GM06990 (cell line): ENCODE results near the gene SEL1L.

Experiments used
- DNase-seq: peaks from one replicate; pipeline ENCODE4 v3.0.0-alpha.2; 2011; ENCODE audit not compliant: insufficient read length; ENCODE audit errors: extremely low read depth
- H3K27me3 ChIP-seq: replicated peaks from 2 replicates; pipeline ENCODE4 v1.6.0; 2011; ENCODE audit warnings: low read length; ENCODE audit not compliant: control insufficient read depth, insufficient read depth
- H3K36me3 ChIP-seq: 2 replicates; pipeline ENCODE4 v1.5.1; 2011; ENCODE audit warnings: low read length; ENCODE audit not compliant: control insufficient read depth, insufficient read depth
- H3K4me3 ChIP-seq: replicated peaks from 2 replicates; pipeline ENCODE4 v1.5.1; 2011; ENCODE audit warnings: low read depth, mild to moderate bottlenecking, control low read depth, low read length
- TF ChIP-seq, protein P1 (sequence below): IDR thresholded peaks from 2 replicates; pipeline ENCODE4 v1.5.1; 2011; ENCODE audit warnings: low read length, control low read depth, mild to moderate bottlenecking, inconsistent platforms; ENCODE audit not compliant: insufficient read depth, poor library complexity, severe bottlenecking

SEL1L gene

DNA sequence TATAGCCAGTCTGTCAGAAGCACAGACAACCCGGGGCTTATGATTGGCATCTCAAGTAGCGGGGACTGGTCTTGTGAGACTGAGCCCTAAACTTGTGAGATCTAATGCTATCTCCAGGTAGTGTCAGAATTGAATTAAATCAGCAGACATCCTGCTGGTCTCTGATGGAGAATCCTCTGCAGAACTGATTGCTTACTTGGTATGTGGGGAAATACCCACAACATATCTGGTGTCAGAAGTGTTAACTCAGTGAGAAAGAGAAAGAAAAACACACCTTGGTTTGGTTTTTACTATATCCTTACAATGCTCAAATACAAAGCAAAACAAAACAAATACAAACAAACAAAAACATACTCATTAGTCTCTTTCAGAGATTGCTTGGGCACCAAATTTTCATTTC, 10.0 kb downstream of the SEL1L start:
- peaks cover 2% of the 10 kb centered on the region for H3K36me3 ChIP-seq
- no peak for DNase-seq

DNA sequence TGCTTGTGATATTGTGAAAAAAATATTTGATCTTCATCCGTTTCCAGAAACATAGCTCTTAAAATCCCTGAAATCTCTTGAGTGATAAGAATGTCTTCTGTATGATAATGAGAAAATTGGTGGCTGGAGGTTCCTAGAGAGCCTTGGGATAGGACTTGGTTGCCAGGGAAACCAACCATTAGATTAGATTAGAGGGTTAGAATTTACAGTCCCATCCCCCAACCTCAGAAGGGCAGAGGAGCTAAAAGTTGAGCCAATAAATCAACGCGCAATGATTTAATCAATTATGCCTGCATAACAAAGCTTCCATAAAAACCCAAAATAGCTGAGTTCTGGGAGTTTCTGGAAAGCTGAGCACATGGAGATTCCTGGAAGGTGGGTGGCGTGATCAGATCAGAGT, 10.6 kb downstream of the SEL1L start:
- TF ChIP-seq, protein P1, sequence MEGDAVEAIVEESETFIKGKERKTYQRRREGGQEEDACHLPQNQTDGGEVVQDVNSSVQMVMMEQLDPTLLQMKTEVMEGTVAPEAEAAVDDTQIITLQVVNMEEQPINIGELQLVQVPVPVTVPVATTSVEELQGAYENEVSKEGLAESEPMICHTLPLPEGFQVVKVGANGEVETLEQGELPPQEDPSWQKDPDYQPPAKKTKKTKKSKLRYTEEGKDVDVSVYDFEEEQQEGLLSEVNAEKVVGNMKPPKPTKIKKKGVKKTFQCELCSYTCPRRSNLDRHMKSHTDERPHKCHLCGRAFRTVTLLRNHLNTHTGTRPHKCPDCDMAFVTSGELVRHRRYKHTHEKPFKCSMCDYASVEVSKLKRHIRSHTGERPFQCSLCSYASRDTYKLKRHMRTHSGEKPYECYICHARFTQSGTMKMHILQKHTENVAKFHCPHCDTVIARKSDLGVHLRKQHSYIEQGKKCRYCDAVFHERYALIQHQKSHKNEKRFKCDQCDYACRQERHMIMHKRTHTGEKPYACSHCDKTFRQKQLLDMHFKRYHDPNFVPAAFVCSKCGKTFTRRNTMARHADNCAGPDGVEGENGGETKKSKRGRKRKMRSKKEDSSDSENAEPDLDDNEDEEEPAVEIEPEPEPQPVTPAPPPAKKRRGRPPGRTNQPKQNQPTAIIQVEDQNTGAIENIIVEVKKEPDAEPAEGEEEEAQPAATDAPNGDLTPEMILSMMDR: no peak
- Histone ChIP-seq H3K27me3 (no peaks in the 10 kb centered on the region), H3K36me3 (peaks cover 2% of the 10 kb centered on the region), H3K4me3 (no peak overlapping the region)
- no peak for DNase-seq

More for the DNA sequence above, 10.0 kb downstream of the SEL1L start:
- TF ChIP-seq, protein P1: no peak
- H3K4me3 ChIP-seq: no peak overlapping the region
- H3K27me3 ChIP-seq: no peaks in the 10 kb centered on the region

DNA sequence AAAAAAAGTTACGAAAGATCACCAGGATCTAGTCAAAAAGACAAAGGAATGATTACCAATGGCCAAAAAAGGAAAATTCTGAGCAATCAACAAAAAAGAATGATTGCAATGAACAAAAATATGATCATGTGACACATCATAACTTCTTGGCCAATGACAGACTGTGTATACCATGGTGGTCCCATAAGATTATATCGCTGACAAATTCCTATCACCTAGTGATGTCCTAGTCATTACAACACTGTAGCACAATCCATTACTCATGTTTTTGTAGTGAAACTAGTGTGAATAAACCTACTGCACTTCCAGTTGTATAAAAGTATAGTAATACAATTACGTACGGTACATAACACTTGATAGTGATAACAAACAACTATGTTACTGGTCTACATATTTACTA, 12.3 kb downstream of the SEL1L start:
- no peak overlapping the region for H3K4me3 ChIP-seq
- H3K36me3 ChIP-seq: peaks cover 2% of the 10 kb centered on the region
- TF ChIP-seq, protein P1: no peak
- no peaks in the 10 kb centered on the region for H3K27me3 ChIP-seq
- no peak for DNase-seq

DNA sequence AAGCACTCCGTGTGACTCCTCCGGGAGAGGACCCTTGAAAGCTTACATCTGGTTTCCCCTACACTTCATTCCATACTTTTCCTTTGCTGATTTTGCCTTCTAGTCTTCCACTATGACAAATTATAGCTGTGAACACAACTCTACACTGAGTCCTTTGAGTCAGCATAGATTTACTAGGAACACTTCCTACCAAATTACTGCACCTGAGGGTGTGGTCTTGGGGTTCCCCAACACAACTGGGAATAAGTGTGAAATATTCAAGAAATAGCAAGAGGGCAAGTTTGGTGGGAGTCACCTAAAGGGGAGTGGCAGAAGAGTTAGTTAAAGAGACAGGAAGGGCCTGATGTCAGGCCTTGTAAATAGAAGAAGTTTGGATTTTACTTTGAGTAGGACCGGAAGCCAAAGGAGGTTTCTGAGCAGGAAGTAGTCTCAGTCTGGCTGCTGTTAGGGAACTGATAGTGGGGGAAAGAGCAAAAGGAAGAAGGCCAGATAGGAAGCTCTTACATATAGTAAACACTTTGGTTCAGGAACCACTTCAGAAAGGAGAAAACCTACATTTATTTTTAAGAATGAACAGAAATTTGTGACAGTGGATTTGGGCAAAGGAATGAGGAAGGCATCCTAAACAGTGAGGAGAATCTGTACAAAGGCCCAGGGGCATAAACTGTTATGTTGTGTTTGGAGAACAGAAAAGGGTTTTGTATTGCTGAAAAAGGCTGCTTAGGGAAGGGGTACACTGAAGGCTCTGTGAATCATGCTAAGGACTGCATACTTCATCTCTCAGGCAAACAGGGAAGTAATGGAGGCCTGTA, 14.2 kb downstream of the SEL1L start:
- no peak for DNase-seq
- H3K27me3 ChIP-seq: no peaks in the 10 kb centered on the region
- no peak overlapping the region for H3K4me3 ChIP-seq
- peaks cover 4% of the 10 kb centered on the region for H3K36me3 ChIP-seq
- TF ChIP-seq, protein P1: no peak

DNA sequence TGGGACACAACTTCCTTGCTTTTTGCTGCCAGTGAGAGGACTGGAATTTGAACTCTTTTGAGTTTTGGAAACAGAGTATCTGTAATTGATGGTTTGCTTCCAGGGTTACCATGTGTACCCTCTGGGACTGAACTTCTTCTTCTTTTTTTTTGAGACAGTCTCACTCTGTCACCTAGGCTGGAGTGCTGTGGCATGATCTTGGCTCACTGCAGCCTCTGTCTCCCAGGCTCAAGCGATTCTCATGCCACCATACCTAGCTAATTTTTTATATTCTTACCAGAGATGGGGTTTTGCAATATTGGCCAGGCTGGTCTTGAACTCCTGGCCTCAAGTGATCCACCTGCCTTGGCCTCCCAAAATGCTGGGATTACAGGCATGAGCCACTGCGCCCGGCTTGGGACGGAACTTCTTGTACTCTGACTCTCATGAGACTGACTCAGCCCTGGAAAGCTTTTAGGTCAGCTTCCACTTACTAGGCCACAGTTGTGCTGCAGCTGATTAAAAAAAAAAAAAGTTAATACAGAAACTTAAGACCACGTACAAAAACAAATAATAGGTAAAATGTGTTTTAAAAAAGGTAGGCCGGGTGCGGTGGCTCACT, 15.8 kb downstream of the SEL1L start:
- no peak for DNase-seq
- Histone ChIP-seq H3K36me3 (peaks cover 5% of the 10 kb centered on the region), H3K4me3 (no peak overlapping the region), H3K27me3 (no peaks in the 10 kb centered on the region)
- TF ChIP-seq, protein P1: no peak
